Measurements from ENCODE around the gene PFKFB4.
"Not testable (repeated sequence)": the region's sequence is repeated elsewhere in the genome, so short reads cannot be mapped to it uniquely, and the experiment has no call there.

Gene PFKFB4

DNA sequence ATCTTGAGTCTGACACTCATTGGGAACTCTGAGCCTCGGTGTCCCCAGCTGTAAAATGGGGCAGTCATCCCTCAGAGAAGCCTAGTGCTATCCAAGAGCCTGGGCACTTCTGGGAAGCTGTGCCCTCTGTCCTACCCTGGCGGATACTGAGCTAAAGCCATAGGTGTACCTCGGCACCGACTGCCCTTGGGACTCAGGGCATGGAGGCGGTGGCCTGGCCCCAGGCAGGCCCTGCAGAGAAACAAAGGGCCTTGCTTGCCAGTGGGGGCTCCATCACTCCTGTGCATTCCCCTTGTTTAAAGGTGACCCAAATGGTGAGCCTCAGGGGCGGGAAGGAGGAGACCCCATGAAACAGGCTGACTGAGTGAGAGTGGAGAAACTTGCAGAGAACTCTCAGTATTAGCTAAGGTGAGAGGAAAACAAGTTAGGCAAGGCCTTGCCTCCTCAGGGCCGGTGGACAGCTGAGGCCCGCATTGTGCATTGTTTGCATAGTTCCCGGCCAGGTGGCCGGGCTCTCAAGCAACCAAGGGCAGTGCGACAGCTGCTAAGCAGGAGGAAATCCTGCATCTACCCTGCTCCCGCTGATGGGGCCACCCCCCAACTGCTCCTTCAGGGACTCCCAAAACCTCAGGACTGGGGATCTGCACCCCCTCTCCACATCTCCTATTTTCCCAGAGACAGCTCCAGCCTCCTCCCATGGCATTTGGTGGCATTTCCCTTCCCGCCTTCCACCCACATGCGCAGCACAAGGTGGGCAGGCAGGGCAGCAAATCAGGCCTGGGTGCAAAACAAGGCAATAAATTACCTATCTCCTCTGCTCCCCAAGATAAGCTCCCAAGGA lies 4.3 kb downstream of the PFKFB4 start:
- Histone ChIP-seq H3K4me1 (ENCODE audit: control insufficient read depth, insufficient read depth, low read length) (no peaks in the 10 kb centered on the region), H3K36me3 (ENCODE audit: control insufficient read depth in 2 of 2, insufficient read depth in 1 of 2, low read length in 2 of 2) (peaks cover 0 to under 1% of the 10 kb centered on the region in 2 experiments; a peak in 1 of 3 replicates), H3K9me3 (ENCODE audit: control insufficient read depth, insufficient read depth, low read depth, low read length) (no peaks in the 10 kb centered on the region), H3K27ac (ENCODE audit: extremely low read depth, low read depth, low read length) (no peak overlapping the region), H3K4me3 (ENCODE audit: low read depth, low read length) (no peak overlapping the region)
- TF ChIP-seq EGR2 (tag by site-specific recombination; IDR thresholded peaks at IDR 0.05; ENCODE audit: low read depth) (peak; percentile 20; the same call in 1 of the 2 replicates), ZNF155 (tag by site-specific recombination; IDR thresholded peaks at IDR 0.05) (no peak), ZNF544 (tag by site-specific recombination; IDR thresholded peaks at IDR 0.05) (no peak)
- TF ChIP-seq, protein P1, sequence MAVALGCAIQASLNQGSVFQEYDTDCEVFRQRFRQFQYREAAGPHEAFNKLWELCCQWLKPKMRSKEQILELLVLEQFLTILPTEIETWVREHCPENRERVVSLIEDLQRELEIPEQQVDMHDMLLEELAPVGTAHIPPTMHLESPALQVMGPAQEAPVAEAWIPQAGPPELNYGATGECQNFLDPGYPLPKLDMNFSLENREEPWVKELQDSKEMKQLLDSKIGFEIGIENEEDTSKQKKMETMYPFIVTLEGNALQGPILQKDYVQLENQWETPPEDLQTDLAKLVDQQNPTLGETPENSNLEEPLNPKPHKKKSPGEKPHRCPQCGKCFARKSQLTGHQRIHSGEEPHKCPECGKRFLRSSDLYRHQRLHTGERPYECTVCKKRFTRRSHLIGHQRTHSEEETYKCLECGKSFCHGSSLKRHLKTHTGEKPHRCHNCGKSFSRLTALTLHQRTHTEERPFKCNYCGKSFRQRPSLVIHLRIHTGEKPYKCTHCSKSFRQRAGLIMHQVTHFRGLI (tag by site-specific recombination; IDR thresholded peaks at IDR 0.05), result no peak
- TF ChIP-seq, protein P2, sequence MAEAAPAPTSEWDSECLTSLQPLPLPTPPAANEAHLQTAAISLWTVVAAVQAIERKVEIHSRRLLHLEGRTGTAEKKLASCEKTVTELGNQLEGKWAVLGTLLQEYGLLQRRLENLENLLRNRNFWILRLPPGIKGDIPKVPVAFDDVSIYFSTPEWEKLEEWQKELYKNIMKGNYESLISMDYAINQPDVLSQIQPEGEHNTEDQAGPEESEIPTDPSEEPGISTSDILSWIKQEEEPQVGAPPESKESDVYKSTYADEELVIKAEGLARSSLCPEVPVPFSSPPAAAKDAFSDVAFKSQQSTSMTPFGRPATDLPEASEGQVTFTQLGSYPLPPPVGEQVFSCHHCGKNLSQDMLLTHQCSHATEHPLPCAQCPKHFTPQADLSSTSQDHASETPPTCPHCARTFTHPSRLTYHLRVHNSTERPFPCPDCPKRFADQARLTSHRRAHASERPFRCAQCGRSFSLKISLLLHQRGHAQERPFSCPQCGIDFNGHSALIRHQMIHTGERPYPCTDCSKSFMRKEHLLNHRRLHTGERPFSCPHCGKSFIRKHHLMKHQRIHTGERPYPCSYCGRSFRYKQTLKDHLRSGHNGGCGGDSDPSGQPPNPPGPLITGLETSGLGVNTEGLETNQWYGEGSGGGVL (tag by site-specific recombination; IDR thresholded peaks at IDR 0.05), result no peak
- ChIA-PET POLR2A (no interaction called here), CTCF (interaction anchor here (0.6 to 3.0 kb wide), 5 partner anchors 27 to 395 kb away, joined by 3 to 15 read pairs (median 4); no protein-coding TSS in a partner anchor)

DNA sequence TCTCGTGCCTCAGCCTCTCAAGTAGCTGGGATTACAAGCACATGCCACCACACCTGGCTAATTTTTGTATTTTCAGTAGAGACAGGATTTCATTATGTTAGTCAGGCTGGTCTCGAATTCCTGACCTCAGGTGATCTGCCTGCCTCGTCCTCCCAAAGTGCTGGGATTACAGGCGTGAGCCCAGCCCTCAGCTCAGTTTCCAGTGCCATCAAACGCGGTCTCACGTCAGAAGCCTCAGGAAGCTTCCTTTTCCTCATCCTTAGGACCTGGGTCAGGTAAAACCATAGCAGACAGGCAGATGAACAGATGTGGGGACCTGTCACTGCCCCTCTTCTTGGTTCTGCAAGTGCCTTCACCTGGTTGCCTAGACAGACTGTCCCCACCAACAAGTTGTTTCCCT lies 5.0 kb downstream of the PFKFB4 start:
- H3K9me3 ChIP-seq (ENCODE audit: control insufficient read depth, insufficient read depth, low read depth, low read length); H3K4me3 ChIP-seq (ENCODE audit: low read depth, low read length); H3K27ac ChIP-seq (ENCODE audit: extremely low read depth, low read depth, low read length); POLR2A ChIA-PET; H3K36me3 ChIP-seq (ENCODE audit: control insufficient read depth in 2 of 2, insufficient read depth in 1 of 2, low read length in 2 of 2); H3K4me1 ChIP-seq (ENCODE audit: control insufficient read depth, insufficient read depth, low read length): not testable (repeated sequence)
- CTCF ChIA-PET, result interaction anchor here (0.6 to 2.4 kb wide), 6 partner anchors 9 to 394 kb away, joined by 3 to 7 read pairs (median 4); no protein-coding TSS in a partner anchor

DNA sequence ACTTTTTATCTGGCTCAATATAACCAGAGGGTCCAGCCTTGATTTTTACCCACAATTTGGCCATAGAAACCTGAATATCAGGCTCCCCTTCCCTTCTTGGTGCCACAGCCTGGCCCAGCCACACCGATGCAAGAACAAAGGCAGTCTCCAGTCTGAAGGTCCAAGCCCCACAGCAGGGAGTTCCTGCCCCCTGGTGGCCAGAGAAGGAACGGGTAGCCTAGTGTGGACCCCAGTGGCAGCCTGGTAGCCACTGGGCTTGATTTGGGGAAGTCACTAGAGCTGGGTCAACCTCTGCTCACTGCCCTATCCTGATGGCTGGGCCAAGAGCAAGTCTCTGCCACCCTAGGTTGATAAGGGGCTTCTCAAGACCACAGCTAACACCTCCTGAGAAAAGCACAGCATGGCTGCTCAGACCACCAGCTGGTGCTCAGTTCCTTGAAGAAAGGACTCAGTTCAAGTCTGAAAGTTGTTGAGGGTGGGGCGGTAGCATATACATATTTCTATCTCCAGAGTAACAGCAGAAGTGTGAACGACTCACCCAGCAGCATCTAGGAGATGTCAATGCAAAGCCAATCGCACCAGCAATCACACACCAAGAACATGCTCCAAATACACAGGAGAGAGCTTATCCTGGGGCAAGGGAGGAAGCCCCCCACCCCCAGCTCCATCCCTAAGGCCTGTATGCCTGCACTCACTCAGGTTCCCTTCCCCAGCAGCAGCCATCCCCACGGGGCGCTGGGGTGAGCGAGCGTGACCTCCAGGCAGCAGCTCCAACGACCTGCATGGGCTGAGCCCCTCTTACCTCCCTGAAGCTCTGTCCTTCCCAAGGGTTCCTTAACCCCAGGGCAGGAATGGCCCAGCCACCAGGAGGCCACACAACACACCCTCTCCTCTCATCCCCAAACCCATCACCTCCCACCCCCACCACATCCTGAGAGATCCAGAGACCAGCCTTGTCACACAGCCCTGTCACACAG lies 7.6 kb downstream of the PFKFB4 start:
- CTCF ChIA-PET, result interaction anchor here (0.6 to 3.0 kb wide), 24 partner anchors 9 to 560 kb away, joined by 3 to 47 read pairs (median 4); partner anchors contain the start of genes PFKFB4, SLC26A6 and ZNF589
- H3K9me3 ChIP-seq (ENCODE audit: control insufficient read depth, insufficient read depth, low read depth, low read length), result no peaks in the 10 kb centered on the region
- no peak overlapping the region for H3K27ac ChIP-seq (ENCODE audit: extremely low read depth, low read depth, low read length)
- H3K36me3 ChIP-seq (ENCODE audit: control insufficient read depth in 2 of 2, insufficient read depth in 1 of 2, low read length in 2 of 2), result peaks cover 0 to 18% of the 10 kb centered on the region in 2 experiments; a peak in 1 of 3 replicates
- POLR2A ChIA-PET, result interaction anchor here (0.6 to 1.0 kb wide), 3 partner anchors 103 to 587 kb away, joined by 3 to 5 read pairs (median 5); partner anchors contain the start of gene ATRIP
- no peaks in the 10 kb centered on the region for H3K4me1 ChIP-seq (ENCODE audit: control insufficient read depth, insufficient read depth, low read length)
- no peak overlapping the region for H3K4me3 ChIP-seq (ENCODE audit: low read depth, low read length)
- TF ChIP-seq, protein P3, sequence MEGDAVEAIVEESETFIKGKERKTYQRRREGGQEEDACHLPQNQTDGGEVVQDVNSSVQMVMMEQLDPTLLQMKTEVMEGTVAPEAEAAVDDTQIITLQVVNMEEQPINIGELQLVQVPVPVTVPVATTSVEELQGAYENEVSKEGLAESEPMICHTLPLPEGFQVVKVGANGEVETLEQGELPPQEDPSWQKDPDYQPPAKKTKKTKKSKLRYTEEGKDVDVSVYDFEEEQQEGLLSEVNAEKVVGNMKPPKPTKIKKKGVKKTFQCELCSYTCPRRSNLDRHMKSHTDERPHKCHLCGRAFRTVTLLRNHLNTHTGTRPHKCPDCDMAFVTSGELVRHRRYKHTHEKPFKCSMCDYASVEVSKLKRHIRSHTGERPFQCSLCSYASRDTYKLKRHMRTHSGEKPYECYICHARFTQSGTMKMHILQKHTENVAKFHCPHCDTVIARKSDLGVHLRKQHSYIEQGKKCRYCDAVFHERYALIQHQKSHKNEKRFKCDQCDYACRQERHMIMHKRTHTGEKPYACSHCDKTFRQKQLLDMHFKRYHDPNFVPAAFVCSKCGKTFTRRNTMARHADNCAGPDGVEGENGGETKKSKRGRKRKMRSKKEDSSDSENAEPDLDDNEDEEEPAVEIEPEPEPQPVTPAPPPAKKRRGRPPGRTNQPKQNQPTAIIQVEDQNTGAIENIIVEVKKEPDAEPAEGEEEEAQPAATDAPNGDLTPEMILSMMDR (tag by site-specific recombination; IDR thresholded peaks at IDR 0.05), result peak; percentile 71
- TF ChIP-seq ZNF768 (tag by site-specific recombination; IDR thresholded peaks at IDR 0.05), result no peak
- no peak for TF ChIP-seq ZBTB1 (tag by site-specific recombination; IDR thresholded peaks at IDR 0.05)
- TF ChIP-seq ZNF19 (tag by site-specific recombination; IDR thresholded peaks at IDR 0.05; ENCODE audit: low read depth), result no peak
- TF ChIP-seq, protein P4, sequence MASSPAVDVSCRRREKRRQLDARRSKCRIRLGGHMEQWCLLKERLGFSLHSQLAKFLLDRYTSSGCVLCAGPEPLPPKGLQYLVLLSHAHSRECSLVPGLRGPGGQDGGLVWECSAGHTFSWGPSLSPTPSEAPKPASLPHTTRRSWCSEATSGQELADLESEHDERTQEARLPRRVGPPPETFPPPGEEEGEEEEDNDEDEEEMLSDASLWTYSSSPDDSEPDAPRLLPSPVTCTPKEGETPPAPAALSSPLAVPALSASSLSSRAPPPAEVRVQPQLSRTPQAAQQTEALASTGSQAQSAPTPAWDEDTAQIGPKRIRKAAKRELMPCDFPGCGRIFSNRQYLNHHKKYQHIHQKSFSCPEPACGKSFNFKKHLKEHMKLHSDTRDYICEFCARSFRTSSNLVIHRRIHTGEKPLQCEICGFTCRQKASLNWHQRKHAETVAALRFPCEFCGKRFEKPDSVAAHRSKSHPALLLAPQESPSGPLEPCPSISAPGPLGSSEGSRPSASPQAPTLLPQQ (tag by site-specific recombination; IDR thresholded peaks at IDR 0.05), result peak; percentile 69; the same call in 1 of the 2 replicates
- no peak for TF ChIP-seq ZNF391 (tag by site-specific recombination; IDR thresholded peaks at IDR 0.05; ENCODE audit: borderline replicate concordance, low read depth)
- TF ChIP-seq, protein P5, sequence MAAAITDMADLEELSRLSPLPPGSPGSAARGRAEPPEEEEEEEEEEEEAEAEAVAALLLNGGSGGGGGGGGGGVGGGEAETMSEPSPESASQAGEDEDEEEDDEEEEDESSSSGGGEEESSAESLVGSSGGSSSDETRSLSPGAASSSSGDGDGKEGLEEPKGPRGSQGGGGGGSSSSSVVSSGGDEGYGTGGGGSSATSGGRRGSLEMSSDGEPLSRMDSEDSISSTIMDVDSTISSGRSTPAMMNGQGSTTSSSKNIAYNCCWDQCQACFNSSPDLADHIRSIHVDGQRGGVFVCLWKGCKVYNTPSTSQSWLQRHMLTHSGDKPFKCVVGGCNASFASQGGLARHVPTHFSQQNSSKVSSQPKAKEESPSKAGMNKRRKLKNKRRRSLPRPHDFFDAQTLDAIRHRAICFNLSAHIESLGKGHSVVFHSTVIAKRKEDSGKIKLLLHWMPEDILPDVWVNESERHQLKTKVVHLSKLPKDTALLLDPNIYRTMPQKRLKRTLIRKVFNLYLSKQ (tag by site-specific recombination; IDR thresholded peaks at IDR 0.05; ENCODE audit: borderline replicate concordance), result no peak
- TF ChIP-seq ZNF654 (tag by site-specific recombination; IDR thresholded peaks at IDR 0.05; ENCODE audit: low read depth), result peak; percentile 62
- no peak for TF ChIP-seq ZBTB8A (tag by site-specific recombination; IDR thresholded peaks at IDR 0.05)
- no peak for TF ChIP-seq ZNF558 (tag by site-specific recombination; IDR thresholded peaks at IDR 0.05)
- TF ChIP-seq, protein P6, sequence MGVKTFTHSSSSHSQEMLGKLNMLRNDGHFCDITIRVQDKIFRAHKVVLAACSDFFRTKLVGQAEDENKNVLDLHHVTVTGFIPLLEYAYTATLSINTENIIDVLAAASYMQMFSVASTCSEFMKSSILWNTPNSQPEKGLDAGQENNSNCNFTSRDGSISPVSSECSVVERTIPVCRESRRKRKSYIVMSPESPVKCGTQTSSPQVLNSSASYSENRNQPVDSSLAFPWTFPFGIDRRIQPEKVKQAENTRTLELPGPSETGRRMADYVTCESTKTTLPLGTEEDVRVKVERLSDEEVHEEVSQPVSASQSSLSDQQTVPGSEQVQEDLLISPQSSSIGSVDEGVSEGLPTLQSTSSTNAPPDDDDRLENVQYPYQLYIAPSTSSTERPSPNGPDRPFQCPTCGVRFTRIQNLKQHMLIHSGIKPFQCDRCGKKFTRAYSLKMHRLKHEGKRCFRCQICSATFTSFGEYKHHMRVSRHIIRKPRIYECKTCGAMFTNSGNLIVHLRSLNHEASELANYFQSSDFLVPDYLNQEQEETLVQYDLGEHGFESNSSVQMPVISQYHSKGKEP (tag by site-specific recombination; IDR thresholded peaks at IDR 0.05), result no peak
